BJ (cell line): Measurements from ENCODE around the gene DHTKD1. TPM values are rescaled to one million over a fixed set of nuclear protein-coding genes. Genes with fewer than 3 reads are reported as not detected.
A peak's percentile ranks its signal among the peaks of the same experiment; 100 is the strongest.
"Not testable (repeated sequence)": the region's sequence is repeated elsewhere in the genome, so short reads cannot be mapped to it uniquely, and the experiment has no call there.

ENCODE experiments used
- CTCF ChIA-PET: fragments of 350-600 bp; formaldehyde crosslinking; extraction: SDS; loops from one replicate; lab custom pipeline; 2021; ENCODE audit warnings: antibody characterized with exemption, inconsistent platforms; lab: Yijun Ruan, JAX
- POLR2A ChIA-PET: fragments of 300-600 bp; sonication (Branson Sonifier 250); formaldehyde crosslinking; extraction: SDS; loops from one replicate; lab custom pipeline; 2021; ENCODE audit warnings: antibody characterized with exemption; lab: Charles Lee
- DNase-seq: peaks from one replicate; pipeline ENCODE4 v3.0.0-alpha.2; 2011; ENCODE audit warnings: low read depth
- H3K27me3 ChIP-seq: 2 replicates; pipeline ENCODE4 v1.6.0; 2011; ENCODE audit warnings: low read length; ENCODE audit not compliant: control insufficient read depth, insufficient read depth
- H3K36me3 ChIP-seq: 2 replicates; pipeline ENCODE4 v1.5.1; 2011; ENCODE audit warnings: low read length; ENCODE audit not compliant: control insufficient read depth, insufficient read depth
- H3K4me3 ChIP-seq: 2 replicates; pipeline ENCODE4 v1.5.1; 2011; ENCODE audit warnings: low read depth, mild to moderate bottlenecking, control low read depth, low read length
- polyA plus RNA-seq: library from polyadenylated mRNA; depleted of rRNA; stranded (reverse); fragments of >200 nt; gene quantifications from 2 replicates; pipeline ENCODE4 v1.2.3, GENCODE V29; 2011
- TF ChIP-seq, protein P1 (sequence below): IDR thresholded peaks from 2 replicates; pipeline ENCODE4 v1.5.1; 2011; ENCODE audit warnings: low read depth, mild to moderate bottlenecking, control low read depth, inconsistent platforms, low read length, moderate library complexity; ENCODE audit not compliant: insufficient read depth

DHTKD1 gene
- polyA plus RNA-seq, 1 experiment: 11.1 TPM

DNA sequence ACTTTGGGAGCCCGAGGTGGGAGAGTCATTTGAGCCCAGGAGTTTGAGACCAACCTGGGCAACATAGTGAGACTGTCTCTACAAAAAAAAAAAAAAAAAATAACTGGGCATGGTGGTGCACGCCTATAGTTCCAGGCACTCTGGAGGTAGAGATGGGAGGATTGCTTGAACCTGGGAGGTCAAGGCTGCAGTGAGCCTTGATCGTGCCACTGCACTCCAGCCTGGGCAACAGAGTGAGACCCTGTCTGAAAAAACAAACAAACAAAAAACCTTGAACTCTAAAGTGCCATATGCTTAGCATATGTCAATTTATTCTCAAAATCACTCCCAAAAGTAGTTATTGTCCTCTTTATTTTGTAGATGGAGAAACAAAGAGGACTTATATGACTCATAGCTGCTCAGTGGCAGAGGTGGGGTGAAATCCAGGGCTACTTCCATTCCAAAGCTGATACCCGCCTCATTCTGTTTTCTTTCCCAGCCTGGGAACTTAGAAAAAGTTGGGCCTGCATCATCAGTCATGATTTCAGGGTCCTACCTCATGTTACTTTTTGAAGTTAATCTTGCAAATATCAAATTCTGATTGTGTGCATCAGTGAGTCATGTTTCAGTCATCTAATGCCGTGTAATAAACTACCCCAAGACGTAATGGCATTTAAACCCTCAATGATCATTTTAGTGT is 13.3 kb downstream of the DHTKD1 start:
- TF ChIP-seq, protein P1, sequence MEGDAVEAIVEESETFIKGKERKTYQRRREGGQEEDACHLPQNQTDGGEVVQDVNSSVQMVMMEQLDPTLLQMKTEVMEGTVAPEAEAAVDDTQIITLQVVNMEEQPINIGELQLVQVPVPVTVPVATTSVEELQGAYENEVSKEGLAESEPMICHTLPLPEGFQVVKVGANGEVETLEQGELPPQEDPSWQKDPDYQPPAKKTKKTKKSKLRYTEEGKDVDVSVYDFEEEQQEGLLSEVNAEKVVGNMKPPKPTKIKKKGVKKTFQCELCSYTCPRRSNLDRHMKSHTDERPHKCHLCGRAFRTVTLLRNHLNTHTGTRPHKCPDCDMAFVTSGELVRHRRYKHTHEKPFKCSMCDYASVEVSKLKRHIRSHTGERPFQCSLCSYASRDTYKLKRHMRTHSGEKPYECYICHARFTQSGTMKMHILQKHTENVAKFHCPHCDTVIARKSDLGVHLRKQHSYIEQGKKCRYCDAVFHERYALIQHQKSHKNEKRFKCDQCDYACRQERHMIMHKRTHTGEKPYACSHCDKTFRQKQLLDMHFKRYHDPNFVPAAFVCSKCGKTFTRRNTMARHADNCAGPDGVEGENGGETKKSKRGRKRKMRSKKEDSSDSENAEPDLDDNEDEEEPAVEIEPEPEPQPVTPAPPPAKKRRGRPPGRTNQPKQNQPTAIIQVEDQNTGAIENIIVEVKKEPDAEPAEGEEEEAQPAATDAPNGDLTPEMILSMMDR: no peak
- CTCF ChIA-PET: interaction anchor here (0.6 kb wide), 1 partner anchor 1680 kb away, joined by 3 read pairs; no protein-coding TSS in a partner anchor
- peaks cover 2% of the 10 kb centered on the region for H3K36me3 ChIP-seq
- no peak overlapping the region for H3K4me3 ChIP-seq
- H3K27me3 ChIP-seq: no peaks in the 10 kb centered on the region
- peak; percentile 6 for DNase-seq
- POLR2A ChIA-PET: no interaction called here

DNA sequence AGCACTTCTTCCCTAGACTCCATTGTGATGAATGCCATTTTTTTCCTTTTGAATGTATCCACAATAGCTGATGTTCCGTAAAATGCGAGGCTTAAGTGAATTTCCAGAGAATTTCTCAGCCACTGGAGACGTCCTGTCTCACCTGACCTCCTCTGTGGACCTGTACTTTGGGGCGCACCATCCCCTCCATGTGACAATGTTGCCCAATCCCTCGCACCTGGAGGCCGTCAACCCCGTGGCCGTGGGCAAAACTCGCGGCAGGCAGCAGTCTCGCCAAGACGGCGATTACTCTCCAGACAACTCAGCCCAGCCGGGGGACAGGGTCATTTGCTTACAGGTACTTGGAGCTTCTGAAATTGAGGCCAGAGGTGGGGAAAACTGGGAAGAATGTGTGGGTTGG is 20.2 kb downstream of the DHTKD1 start:
- no peak for DNase-seq
- no peak overlapping the region for H3K4me3 ChIP-seq
- H3K36me3 ChIP-seq: peaks cover 10% of the 10 kb centered on the region
- H3K27me3 ChIP-seq: no peaks in the 10 kb centered on the region
- CTCF ChIA-PET: no interaction called here
- POLR2A ChIA-PET: no interaction called here
- TF ChIP-seq, protein P1: no peak

DNA sequence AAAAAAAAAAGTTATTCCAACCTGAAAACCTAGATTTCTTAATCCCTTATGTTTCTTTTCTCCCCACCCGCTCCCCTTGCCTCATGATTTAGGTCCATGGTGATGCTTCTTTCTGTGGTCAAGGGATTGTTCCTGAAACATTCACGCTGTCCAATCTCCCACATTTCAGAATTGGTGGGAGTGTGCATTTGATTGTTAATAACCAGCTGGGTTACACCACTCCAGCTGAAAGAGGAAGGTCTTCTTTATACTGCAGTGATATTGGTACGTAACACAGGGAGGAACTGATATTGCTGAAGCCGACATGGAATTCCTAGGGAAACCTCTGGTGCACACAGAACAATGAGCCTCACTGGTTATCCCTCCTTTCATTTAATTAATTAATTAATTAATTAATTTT is 22.7 kb downstream of the DHTKD1 start:
- H3K27me3 ChIP-seq: no peaks in the 10 kb centered on the region
- TF ChIP-seq, protein P1: no peak
- no peak overlapping the region for H3K4me3 ChIP-seq
- ChIA-PET CTCF (interaction anchor here (1.5 kb wide), 1 partner anchor 105 kb away, joined by 3 read pairs; no protein-coding TSS in a partner anchor), POLR2A (no interaction called here)
- H3K36me3 ChIP-seq: peaks cover 8% of the 10 kb centered on the region
- DNase-seq: no peak

GRCh38 chr10:12097361-12097760 is 28.6 kb downstream of the DHTKD1 start:
- DNase-seq, H3K36me3 ChIP-seq, POLR2A ChIA-PET, H3K27me3 ChIP-seq, H3K4me3 ChIP-seq: not testable (repeated sequence)
- CTCF ChIA-PET: interaction anchor here (1.7 kb wide), 1 partner anchor 10 kb away, joined by 4 read pairs; no protein-coding TSS in a partner anchor

DNA sequence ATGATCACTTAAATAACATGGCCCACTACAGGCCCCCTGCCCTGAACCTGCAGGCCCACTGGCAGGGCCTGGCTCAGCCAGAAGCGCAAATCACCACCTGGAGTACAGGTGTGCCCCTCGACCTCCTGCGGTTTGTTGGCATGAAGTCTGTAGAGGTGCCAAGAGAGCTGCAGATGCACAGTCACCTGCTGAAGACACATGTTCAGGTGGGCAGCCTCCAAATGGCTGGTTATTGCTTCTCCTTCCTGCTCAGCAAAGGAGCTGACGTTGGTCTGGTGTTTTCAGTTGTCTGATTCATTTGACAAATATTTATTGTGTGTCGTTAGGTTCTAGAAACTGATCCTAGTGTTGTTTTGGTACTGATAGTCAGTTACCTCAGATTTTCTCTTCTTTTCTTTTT is 29.0 kb downstream of the DHTKD1 start:
- H3K36me3 ChIP-seq: peaks cover 2% of the 10 kb centered on the region
- no peak overlapping the region for H3K4me3 ChIP-seq
- TF ChIP-seq, protein P1: no peak
- H3K27me3 ChIP-seq: no peaks in the 10 kb centered on the region
- DNase-seq: no peak
- POLR2A ChIA-PET: no interaction called here
- CTCF ChIA-PET: interaction anchor here (1.7 kb wide), 1 partner anchor 10 kb away, joined by 4 read pairs; no protein-coding TSS in a partner anchor

GRCh38 chr10:12098966-12099365 is 30.2 kb downstream of the DHTKD1 start:
- H3K36me3 ChIP-seq: peaks cover 2% of the 10 kb centered on the region
- ChIA-PET POLR2A (no interaction called here), CTCF (interaction anchor here (0.7 kb wide), 1 partner anchor 36 kb away, joined by 3 read pairs; no protein-coding TSS in a partner anchor)

More at GRCh38 chr10:12098966-12099365, 30.2 kb downstream of the DHTKD1 start:
- DNase-seq: no peak
- H3K4me3 ChIP-seq: no peak overlapping the region
- TF ChIP-seq, protein P1: no peak
- H3K27me3 ChIP-seq: no peaks in the 10 kb centered on the region
